GM12891 (cell line): ENCODE measurements around the gene PAK4.

Experiments
- POLR2A ChIP-seq: IDR thresholded peaks from 2 replicates; pipeline ENCODE4 v1.6.1; 2011; ENCODE audit warnings: low read depth, low read length, control low read depth
- POLR2AphosphoS5 ChIP-seq: IDR thresholded peaks from 2 replicates; pipeline ENCODE4 v1.6.1; 2011; ENCODE audit warnings: low read depth, low read length, control low read depth
- POU2F2 ChIP-seq: IDR thresholded peaks from 2 replicates; pipeline ENCODE4 v1.6.1; 2011; ENCODE audit warnings: low read depth, mild to moderate bottlenecking, control low read depth, low read length, moderate library complexity
- SPI1 ChIP-seq: IDR thresholded peaks from 2 replicates; pipeline ENCODE4 v1.6.1; 2011; ENCODE audit warnings: low read depth, low read length, control low read depth
- TAF1 ChIP-seq: IDR thresholded peaks from 2 replicates; pipeline ENCODE4 v1.6.1; 2011; ENCODE audit warnings: low read depth, low read length, control low read depth

DNA sequence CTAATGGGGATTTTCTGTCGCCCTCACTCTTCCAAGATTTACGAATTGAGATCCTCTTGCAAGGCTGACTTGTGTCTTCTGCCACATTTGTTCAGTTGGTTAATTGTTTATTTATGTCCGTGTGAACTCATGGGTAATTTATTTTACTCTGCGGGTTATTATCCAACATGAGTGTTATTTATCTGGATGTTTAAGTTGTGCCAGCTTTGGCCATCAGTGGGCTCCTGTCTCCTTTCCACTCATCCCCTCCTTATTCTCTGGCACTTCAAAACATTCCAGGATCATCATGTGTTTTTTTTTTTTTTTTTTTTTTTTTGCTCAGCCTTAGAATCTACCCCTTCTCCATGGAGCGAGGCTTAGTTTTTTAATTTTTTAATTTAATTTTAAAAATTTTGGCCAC lies 22.4 kb upstream of the PAK4 start:
- TF ChIP-seq POLR2A (no peak), POLR2AphosphoS5 (no peak), POU2F2 (no peak), SPI1 (no peak), TAF1 (no peak)
